HG02973 (cell line): ENCODE measurements around the gene DHODH.

ENCODE experiments used
- ATAC-seq: cut with Tn5 transposase; IDR thresholded peaks from one replicate; pipeline ENCODE4 v1.9.1; 2021; ENCODE audit warnings: moderate library complexity; ENCODE audit not compliant: unreplicated experiment

Gene DHODH

GRCh38 chr16:72013389-72013788 is 4.8 kb downstream of the DHODH start:
- no peak for ATAC-seq

DNA sequence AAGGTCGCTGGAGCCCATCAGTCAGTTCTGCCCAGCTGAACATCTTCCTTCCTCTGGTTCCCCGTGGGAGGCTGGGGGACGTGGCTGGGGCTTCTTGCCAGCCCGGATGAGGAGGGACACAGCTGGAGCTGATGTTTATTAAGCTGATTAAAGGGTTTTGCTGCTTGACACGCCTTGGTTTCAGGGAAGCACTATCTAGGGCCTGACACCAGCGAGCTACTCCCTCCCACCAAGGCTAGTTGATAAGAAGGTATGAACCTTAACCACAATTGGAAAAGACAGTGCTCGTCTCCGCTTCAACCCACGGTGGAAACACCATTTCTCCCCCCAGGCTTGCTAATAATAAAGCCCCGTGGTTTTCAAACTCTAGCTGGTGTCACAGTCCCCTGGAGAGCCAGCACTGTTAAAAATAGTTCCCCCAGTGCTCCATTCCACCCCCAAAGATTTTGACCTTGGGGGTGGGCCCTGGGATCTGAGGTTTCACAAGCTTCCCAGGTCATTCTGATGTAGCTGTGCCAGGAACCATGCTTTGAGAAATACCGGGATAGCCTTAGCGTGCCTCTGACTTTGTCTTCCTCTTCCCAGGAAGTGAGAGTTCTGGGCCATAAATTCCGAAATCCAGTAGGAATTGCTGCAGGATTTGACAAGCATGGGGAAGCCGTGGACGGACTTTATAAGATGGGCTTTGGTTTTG is 5.5 kb downstream of the DHODH start:
- ATAC-seq, result no peak

DNA sequence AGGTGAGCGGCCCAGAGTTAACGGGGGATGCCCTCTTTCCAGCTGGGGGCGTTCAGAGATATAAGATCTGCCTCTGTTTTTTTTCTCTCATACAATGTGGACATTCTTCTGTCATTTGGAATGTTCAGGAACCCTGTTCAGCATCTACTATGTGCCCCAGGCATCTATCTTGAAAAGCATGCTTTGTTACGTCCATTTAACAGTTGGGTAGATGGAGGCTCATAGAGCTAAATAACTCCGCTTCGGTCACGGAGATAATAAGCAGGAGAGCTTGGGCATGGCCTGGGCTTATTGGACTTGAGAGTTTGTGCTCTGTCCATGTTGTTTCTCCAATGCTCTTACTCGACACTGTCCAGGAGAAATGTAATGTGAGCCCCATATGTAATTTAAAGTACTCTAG is 6.1 kb downstream of the DHODH start:
- ATAC-seq, result no peak

GRCh38 chr16:72015124-72015523 is 6.6 kb downstream of the DHODH start:
- no peak for ATAC-seq

- ATAC-seq, result no peak
Measured at GRCh38 chr16:72018470-72018869, 9.9 kb downstream of the DHODH start.

- no peak for ATAC-seq
Measured at GRCh38 chr16:72021043-72021442, 12.5 kb downstream of the DHODH start.

- ATAC-seq, result no peak
Measured at GRCh38 chr16:72022127-72022526, 13.6 kb downstream of the DHODH start.

DNA sequence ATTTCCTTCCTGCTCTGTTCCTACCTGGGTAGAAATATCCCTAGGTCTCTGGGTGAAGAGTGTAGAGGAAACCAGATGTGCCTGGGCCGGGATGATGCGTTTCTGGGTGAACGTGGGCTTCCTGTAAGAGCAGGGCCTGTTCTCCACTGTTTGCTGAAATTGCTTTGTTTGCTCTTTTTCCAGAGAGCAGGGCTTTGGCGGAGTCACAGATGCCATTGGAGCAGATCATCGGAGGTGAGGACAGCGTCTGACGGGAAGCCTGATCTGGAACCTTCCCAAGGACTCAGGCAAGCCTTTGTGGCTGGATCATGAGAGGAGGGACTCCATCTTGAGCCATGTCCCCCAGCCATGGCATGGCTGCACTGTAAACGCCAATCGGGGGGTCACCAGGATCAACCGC is 15.4 kb downstream of the DHODH start:
- no peak for ATAC-seq

GRCh38 chr16:72024862-72025382 is 16.4 kb downstream of the DHODH start:
- ATAC-seq, result no peak

- ATAC-seq, result no peak
Measured at GRCh38 chr16:72025404-72026114, 17.0 kb downstream of the DHODH start.

- ATAC-seq, result no peak
Measured at GRCh38 chr16:72027669-72028378, 19.3 kb downstream of the DHODH start.

GRCh38 chr16:72029567-72030271 is 21.2 kb downstream of the DHODH start:
- ATAC-seq, result no peak

DNA sequence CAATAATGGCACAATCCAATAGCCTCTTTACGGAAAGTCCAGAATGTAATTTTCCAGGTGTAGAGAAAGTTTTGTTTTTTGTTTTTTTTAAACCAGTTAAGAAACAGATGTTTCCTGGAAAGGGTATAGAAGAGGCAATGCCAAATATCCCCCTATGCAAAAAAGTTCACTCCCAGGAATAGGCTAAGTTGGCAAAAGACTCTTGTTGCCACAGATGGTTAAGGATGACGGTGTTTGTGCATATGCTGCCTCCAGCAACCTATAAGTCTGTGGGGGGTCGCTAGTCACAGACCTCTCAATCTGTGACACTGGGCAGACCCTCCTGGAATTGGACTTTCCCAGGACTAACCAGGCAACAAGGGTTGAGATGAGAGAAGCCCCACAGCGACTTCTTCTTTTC is 24.9 kb downstream of the DHODH start:
- no peak for ATAC-seq

GRCh38 chr16:72036098-72036497 is 27.6 kb downstream of the DHODH start:
- no peak for ATAC-seq

DNA sequence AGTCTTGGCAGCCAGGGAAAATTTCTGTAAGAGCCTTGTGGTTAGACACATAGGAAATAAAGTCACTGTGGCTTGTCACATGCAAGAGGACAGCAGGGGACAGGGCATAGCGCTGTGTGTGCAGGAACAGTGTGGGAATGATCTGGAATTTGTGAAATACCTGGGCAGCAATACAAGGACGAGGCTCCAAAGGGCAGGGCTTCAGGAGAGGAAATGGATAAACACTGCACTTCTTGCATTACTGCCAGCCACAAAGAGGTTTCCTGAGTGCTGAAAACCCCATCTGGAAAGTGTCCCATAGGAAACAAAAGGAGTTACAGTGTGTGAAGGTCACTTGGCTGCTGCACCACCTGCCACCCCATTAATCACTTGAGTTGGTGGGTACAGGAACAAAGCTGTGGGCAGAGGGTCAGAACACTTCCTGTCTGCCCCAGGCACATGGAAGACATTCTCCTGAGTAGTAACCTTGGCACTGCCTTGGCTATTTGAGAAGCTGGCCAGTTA is 33.7 kb downstream of the DHODH start:
- ATAC-seq, result no peak

GRCh38 chr16:72043058-72043457 is 34.5 kb downstream of the DHODH start:
- ATAC-seq, result no peak

DNA sequence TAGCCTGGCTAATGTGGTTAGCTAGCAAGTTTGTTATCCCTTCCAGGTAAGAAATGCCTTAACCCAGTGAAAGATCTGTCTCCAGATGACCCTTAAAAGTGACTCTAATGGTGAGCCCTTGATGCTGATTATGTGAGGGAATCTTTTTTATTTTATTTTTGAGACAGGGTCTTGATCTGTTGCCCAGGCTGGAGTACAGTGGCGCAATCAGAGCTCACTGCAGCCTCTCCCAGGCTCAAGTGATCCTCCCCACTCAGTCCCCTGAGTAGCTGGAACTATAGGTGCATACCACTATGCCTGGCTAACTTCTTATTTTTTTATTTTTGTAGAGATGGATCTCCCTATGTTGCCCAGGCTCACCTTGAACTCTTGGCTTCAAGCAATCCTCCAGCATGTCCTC is 35.0 kb downstream of the DHODH start:
- ATAC-seq, result no peak

- no peak for ATAC-seq
Measured at GRCh38 chr16:72044296-72044695, 35.8 kb downstream of the DHODH start.

DNA sequence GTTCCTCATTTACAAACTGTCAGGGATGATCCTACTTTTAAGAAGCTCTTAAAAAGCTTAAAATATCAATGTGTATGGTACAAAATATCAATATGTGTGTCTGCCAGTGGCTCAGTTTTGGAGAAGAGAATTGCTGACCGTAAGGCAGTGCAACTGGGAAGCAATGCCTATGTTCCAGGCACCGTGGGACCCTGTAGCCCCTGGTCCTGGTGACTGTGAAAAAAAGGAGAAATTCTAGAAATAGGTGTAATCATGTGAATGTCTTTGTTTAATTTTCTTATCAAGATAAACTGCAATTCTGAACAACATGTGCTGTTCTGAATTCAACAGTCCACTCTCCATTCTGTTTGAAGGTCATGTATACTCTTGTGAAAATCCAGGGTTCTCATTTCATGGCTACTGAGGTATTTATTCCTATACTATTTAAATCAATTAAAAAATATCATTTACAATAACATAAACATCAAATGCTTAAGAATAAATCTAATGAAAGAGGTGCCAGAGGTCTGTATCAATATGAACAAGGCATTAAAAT is 36.3 kb downstream of the DHODH start:
- ATAC-seq, result no peak

- ATAC-seq, result no peak
Measured at GRCh38 chr16:72049110-72049509, 40.6 kb downstream of the DHODH start.
